ENCODE data around the gene TXNRD2. TPM values are rescaled to one million over a fixed set of nuclear protein-coding genes. Genes with fewer than 3 reads are reported as not detected.

The TXNRD2 gene
- total RNA-seq, 1 experiment from 2014 or later, result 19.7 TPM

DNA sequence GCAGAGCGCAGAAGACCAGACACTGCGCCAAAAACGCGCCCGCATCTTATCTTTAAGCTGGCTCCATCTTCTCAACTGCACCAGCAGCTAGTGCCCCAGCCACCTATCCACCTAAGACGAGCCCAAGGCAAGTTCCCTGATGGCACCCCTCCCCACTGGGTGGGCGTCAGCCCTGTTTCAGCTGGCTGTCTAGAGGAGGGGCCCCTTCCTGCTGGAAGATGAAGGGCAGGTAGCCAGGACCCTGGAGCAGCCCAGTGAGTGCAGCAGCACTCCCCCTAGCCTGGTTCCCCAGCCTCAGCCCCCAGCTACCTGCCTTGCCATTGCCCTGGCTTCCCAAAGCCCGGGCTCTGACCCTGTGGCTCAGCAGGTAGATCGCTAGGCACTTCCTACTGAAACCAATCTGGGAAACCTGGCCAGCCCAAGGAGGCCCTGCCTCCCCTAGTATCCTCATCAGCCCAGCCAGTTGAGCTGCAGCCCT is 46.8 kb upstream of the TXNRD2 start:
- Histone ChIP-seq H3K4me3 (replicated peaks in 1 of 2; ENCODE audit: low read depth in 1 of 2, low read length in 2 of 2) (no peak overlapping the region), H3K9me2 (ENCODE audit: insufficient read depth) (no peaks in the 10 kb centered on the region), H3K36me3 (ENCODE audit: control insufficient read depth in 1 of 2, insufficient read depth in 2 of 2, low read length in 2 of 2) (no peaks in the 10 kb centered on the region), H3K9me3 (ENCODE audit: control insufficient read depth in 1 of 2, insufficient read depth in 1 of 2, low read depth in 1 of 2, low read length in 2 of 2) (no peaks in the 10 kb centered on the region), H3K27me3 (ENCODE audit: insufficient read depth, low read length) (no peaks in the 10 kb centered on the region), H3K4me2 (ENCODE audit: low read length) (no peak overlapping the region), H3K27ac (ENCODE audit: low read depth, low read length) (no peak overlapping the region), H4K20me1 (ENCODE audit: insufficient read depth) (no peaks in the 10 kb centered on the region), H2AFZ (ENCODE audit: low read depth, low read length, poor library complexity, severe bottlenecking) (no peak overlapping the region), H3K9ac (ENCODE audit: low read length) (no peak overlapping the region), H3K4me1 (ENCODE audit: control insufficient read depth in 1 of 2, insufficient read depth in 2 of 2, low read length in 2 of 2) (peaks cover 29 to 36% of the 10 kb centered on the region in 2 experiments), H3K79me2 (ENCODE audit: insufficient read depth, low read length) (peaks cover 10% of the 10 kb centered on the region)
- POLR2A ChIA-PET, result interaction anchor here (0.7 kb wide), 1 partner anchor 240 kb away, joined by 3 read pairs; no protein-coding TSS in a partner anchor
- intact Hi-C loops (cut with micrococcal nuclease), result loop anchor here (10.0 kb wide), 1 partner anchor 96 kb away; the partner anchor contains the start of gene DGCR8
- DNase-seq (ENCODE audit: low read depth, low spot score), result no peak
- BruUV-seq (replicated peaks), result no TSS peak
- no peak for TF ChIP-seq SIN3A (IDR thresholded peaks at IDR 0.05; ENCODE audit: low read depth)
- no peak for TF ChIP-seq TCF7L2 (IDR thresholded peaks at IDR 0.05; ENCODE audit: borderline replicate concordance, extremely low read depth, insufficient read depth, insufficient read length)
- no peak for TF ChIP-seq EZH2phosphoT487 (IDR thresholded peaks at IDR 0.05; ENCODE audit: borderline replicate concordance)
- TF ChIP-seq, protein P1, sequence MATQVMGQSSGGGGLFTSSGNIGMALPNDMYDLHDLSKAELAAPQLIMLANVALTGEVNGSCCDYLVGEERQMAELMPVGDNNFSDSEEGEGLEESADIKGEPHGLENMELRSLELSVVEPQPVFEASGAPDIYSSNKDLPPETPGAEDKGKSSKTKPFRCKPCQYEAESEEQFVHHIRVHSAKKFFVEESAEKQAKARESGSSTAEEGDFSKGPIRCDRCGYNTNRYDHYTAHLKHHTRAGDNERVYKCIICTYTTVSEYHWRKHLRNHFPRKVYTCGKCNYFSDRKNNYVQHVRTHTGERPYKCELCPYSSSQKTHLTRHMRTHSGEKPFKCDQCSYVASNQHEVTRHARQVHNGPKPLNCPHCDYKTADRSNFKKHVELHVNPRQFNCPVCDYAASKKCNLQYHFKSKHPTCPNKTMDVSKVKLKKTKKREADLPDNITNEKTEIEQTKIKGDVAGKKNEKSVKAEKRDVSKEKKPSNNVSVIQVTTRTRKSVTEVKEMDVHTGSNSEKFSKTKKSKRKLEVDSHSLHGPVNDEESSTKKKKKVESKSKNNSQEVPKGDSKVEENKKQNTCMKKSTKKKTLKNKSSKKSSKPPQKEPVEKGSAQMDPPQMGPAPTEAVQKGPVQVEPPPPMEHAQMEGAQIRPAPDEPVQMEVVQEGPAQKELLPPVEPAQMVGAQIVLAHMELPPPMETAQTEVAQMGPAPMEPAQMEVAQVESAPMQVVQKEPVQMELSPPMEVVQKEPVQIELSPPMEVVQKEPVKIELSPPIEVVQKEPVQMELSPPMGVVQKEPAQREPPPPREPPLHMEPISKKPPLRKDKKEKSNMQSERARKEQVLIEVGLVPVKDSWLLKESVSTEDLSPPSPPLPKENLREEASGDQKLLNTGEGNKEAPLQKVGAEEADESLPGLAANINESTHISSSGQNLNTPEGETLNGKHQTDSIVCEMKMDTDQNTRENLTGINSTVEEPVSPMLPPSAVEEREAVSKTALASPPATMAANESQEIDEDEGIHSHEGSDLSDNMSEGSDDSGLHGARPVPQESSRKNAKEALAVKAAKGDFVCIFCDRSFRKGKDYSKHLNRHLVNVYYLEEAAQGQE (IDR thresholded peaks at IDR 0.05; ENCODE audit: low read depth), result no peak
- no peak for TF ChIP-seq JUND (IDR thresholded peaks at IDR 0.05)
- TF ChIP-seq CEBPB (IDR thresholded peaks at IDR 0.05; ENCODE audit: low read depth), result no peak
- TF ChIP-seq YY1 (IDR thresholded peaks at IDR 0.05; ENCODE audit: extremely low read depth, insufficient replicate concordance, low read depth, low read length), result no peak
- no peak for TF ChIP-seq ELF1 (IDR thresholded peaks at IDR 0.05; ENCODE audit: borderline replicate concordance, low read depth)
- TF ChIP-seq EGR1 (IDR thresholded peaks at IDR 0.05; ENCODE audit: low read depth), result no peak
- TF ChIP-seq SP1 (IDR thresholded peaks at IDR 0.05; ENCODE audit: low read depth), result no peak
- RAD21 ChIA-PET (ENCODE audit: low non-redundant PET in 1 of 2, low total read pairs in 2 of 2, uncharacterized antibody in 2 of 2, unreplicated experiment in 2 of 2), result no interaction called here
- ATAC-seq, result no peak
- CTCF ChIA-PET, result no interaction called here

Data from HCT116 (cell line).